CD14-positive monocyte (primary cell): ENCODE measurements around the gene PFDN5. TPM values are rescaled to one million over a fixed set of nuclear protein-coding genes. Genes with fewer than 3 reads are reported as not detected.
A peak's percentile ranks its signal among the peaks of the same experiment; 100 is the strongest.

ENCODE experiments used
- DNase-seq, 3 donors: peaks; one replicate each; pipeline ENCODE4 v3.0.0-alpha.2; 2011 to 2022
- H2AFZ ChIP-seq: 2 replicates; pipeline ENCODE4 v1.6.0; 2012; ENCODE audit warnings: mild to moderate bottlenecking, low read depth, low read length, inconsistent platforms; ENCODE audit not compliant: insufficient read depth, poor library complexity, severe bottlenecking
- H3K27ac ChIP-seq, 2 donors: 1 replicate in 1 of 2; 2 replicates in 1 of 2; pipeline ENCODE4 v1.5.1; 2012 to 2013; ENCODE audit warnings: low read length in 2 of 2, control low read depth in 1 of 2, inconsistent platforms in 1 of 2, low read depth in 1 of 2, mild to moderate bottlenecking in 1 of 2
- H3K27me3 ChIP-seq, 2 donors: one replicate each; pipeline versions ENCODE4 v1.6.0 to v1.6.1; 2011 to 2013; ENCODE audit warnings: low read length in 2 of 2; ENCODE audit not compliant: control insufficient read depth in 2 of 2, insufficient read depth in 2 of 2
- H3K36me3 ChIP-seq, 2 donors: replicated peaks in 1 of 2; 1 replicate in 1 of 2; 2 replicates in 1 of 2; pipeline versions ENCODE4 v1.5.1 to v1.6.1; 2012 to 2013; ENCODE audit warnings: low read length in 2 of 2, control low read depth in 1 of 2, inconsistent platforms in 1 of 2, mild to moderate bottlenecking in 1 of 2; ENCODE audit not compliant: insufficient read depth in 2 of 2, control insufficient read depth in 1 of 2
- H3K4me1 ChIP-seq, 2 donors: 1 replicate in 1 of 2; 2 replicates in 1 of 2; pipeline versions ENCODE4 v1.5.1 to v1.6.1; 2012 to 2013; ENCODE audit warnings: low read length in 2 of 2, control low read depth in 1 of 2, inconsistent platforms in 1 of 2, mild to moderate bottlenecking in 1 of 2, moderate library complexity in 1 of 2; ENCODE audit not compliant: insufficient read depth in 2 of 2, control insufficient read depth in 1 of 2
- H3K4me2 ChIP-seq: replicated peaks from 2 replicates; pipeline ENCODE3; 2012; ENCODE audit warnings: low read length, moderate library complexity, mild to moderate bottlenecking; ENCODE audit not compliant: poor library complexity, severe bottlenecking; ENCODE audit errors: extremely low read depth
- H3K4me3 ChIP-seq, 3 experiments: fragments of 200-600 bp in 1 of 3; sonication (generic) in 1 of 3; replicated peaks in 1 of 3; 1 replicate in 2 of 3; 2 replicates in 1 of 3; pipeline ENCODE4 v1.5.1; 2011 to 2013; ENCODE audit warnings: low read length in 3 of 3, mild to moderate bottlenecking in 3 of 3, control low read depth in 2 of 3, low read depth in 2 of 3, inconsistent platforms in 1 of 3, moderate library complexity in 1 of 3
- H3K79me2 ChIP-seq: 2 replicates; pipeline ENCODE4 v1.6.0; 2012; ENCODE audit warnings: mild to moderate bottlenecking, control low read depth, inconsistent platforms, low read length, moderate library complexity; ENCODE audit not compliant: insufficient read depth
- H3K9ac ChIP-seq: 2 replicates; pipeline ENCODE4 v1.6.0; 2017; ENCODE audit warnings: low read length, mild to moderate bottlenecking; ENCODE audit not compliant: insufficient read depth, poor library complexity, severe bottlenecking
- H3K9me3 ChIP-seq, 2 donors: replicated peaks in 1 of 2; 1 replicate in 1 of 2; 2 replicates in 1 of 2; pipeline versions ENCODE4 v1.5.1 to v1.6.1; 2012 to 2013; ENCODE audit warnings: low read length in 2 of 2, control low read depth in 1 of 2; ENCODE audit not compliant: control insufficient read depth in 1 of 2, insufficient read depth in 1 of 2
- H4K20me1 ChIP-seq: 2 replicates; pipeline ENCODE4 v1.6.0; 2012; ENCODE audit warnings: mild to moderate bottlenecking, low read length, control low read depth, moderate library complexity; ENCODE audit not compliant: insufficient read depth
- H3K27ac Mint-ChIP-seq, 7 donors: one replicate each; pipeline ENCODE4 v1.8.0; 2020; ENCODE audit warnings: mild to moderate bottlenecking in 7 of 7, mixed read lengths in 7 of 7, moderate library complexity in 6 of 7, inconsistent platforms in 2 of 7
- H3K27me3 Mint-ChIP-seq, 3 donors: one replicate each; pipeline ENCODE4 v1.8.0; 2021 to 2022; ENCODE audit warnings: low read depth in 3 of 3, mild to moderate bottlenecking in 3 of 3, mixed read lengths in 3 of 3, moderate library complexity in 3 of 3, inconsistent platforms in 1 of 3
- H3K36me3 Mint-ChIP-seq, 2 donors: one replicate each; pipeline ENCODE4 v1.8.0; 2020; ENCODE audit warnings: mixed read lengths in 2 of 2, inconsistent platforms in 1 of 2, mild to moderate bottlenecking in 1 of 2
- H3K4me1 Mint-ChIP-seq: one replicate; pipeline ENCODE4 v1.8.0; 2020; ENCODE audit warnings: mild to moderate bottlenecking, mixed read lengths
- H3K4me3 Mint-ChIP-seq, 2 donors: one replicate each; pipeline ENCODE4 v1.8.0; 2020; ENCODE audit warnings: mild to moderate bottlenecking in 2 of 2, mixed read lengths in 2 of 2, moderate library complexity in 1 of 2
- H3K9me3 Mint-ChIP-seq, 7 donors: one replicate each; pipeline ENCODE4 v1.8.0; 2020 to 2022; ENCODE audit warnings: mixed read lengths in 7 of 7, mild to moderate bottlenecking in 6 of 7, moderate library complexity in 6 of 7, inconsistent platforms in 2 of 7
- WGBS: methylation state at CpG from one replicate; pipeline ENCODE4 v1.1.5; 2013; ENCODE audit warnings: missing lambda C conversion rate; ENCODE audit not compliant: insufficient coverage; 5-methylcytosine and 5-hydroxymethylcytosine counted together
- intact Hi-C, 2 donors: fragments of 100-400 bp; cut with micrococcal nuclease; formaldehyde crosslinking; loops; one replicate each; pipeline versions ENCODE4 v1.15.0 to v1.15.1; 2023
- polyA plus RNA-seq, 3 donors: library from polyadenylated mRNA; depleted of rRNA in 1 of 3; unstranded in 2 of 3; stranded (reverse) in 1 of 3; fragments of 300-500 nt in 2 of 3; fragments of >200 nt in 1 of 3; fragmentation: Illumina TruSeq in 2 of 3; gene quantifications; 1 replicate in 2 of 3; 2 replicates in 1 of 3; pipeline ENCODE4 v1.2.3, GENCODE V29; 2012 to 2021
- TF ChIP-seq, protein P1 (sequence below): fragments of 200-600 bp; IDR thresholded peaks from one replicate; pipeline ENCODE4 v1.8.0; 2022; ENCODE audit warnings: antibody characterized with exemption, mild to moderate bottlenecking

PFDN5 gene
- polyA plus RNA-seq, 3 donors: 1,474 to 2,196 (median 1,751) TPM

DNA sequence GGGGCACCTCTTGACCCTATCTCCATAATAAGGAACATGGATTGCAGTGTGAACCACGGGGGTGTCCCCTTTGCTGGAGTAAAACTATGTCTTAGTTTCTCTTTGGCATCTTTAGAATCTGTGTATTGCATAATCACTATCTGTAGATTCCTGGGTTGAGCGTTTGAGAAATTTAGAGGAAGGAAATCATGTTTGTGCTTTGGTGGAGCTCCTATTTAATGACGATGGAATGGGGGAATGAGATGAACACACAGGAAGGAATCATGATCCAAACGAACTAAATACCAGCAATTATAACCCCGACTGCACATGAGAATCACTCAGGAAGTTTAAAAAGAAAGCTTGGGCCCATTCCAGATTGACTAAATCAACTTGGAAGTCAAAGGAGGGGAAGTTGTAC is 2.8 kb downstream of the PFDN5 start:
- H3K4me3 Mint-ChIP-seq: peak overlapping the region; percentile 39 to 99
- peak overlapping the region; percentile 96 for H3K4me2 ChIP-seq
- intact Hi-C loops: loop anchor here in 1 of 2 donors (2.0 to 5.0 kb wide), 3 partner anchors 23 to 154 kb away; partner anchors contain the start of genes AAAS and PCBP2

DNA sequence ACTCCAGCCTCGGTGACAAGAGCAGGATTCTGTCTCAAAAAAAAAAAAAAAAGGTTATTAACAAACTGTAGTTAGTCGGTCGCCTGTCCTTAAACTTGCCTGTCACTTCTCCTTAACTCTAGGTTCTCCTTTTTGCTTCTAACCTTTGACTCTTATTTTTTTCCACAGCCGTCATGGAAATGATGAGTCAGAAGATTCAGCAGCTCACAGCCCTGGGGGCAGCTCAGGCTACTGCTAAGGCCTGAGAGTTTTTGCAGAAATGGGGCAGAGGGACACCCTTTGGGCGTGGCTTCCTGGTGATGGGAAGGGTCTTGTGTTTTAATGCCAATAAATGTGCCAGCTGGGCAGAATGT is 3.7 kb downstream of the PFDN5 start:
- no peaks in the 10 kb centered on the region for H3K9me3 ChIP-seq
- no peak overlapping the region for H2AFZ ChIP-seq
- Mint-ChIP-seq H3K4me3 (peak overlapping the region; percentile 98 to 99), H3K4me1 (peaks cover 78% of the 10 kb centered on the region), H3K36me3 (peaks cover 21 to 54% of the 10 kb centered on the region in 2 donors), H3K27ac (peak overlapping the region; percentile 99 to 100 (median 99)), H3K27me3 (no peaks in the 10 kb centered on the region), H3K9me3 (peaks cover 0 to 3% (median 0%) of the 10 kb centered on the region in 7 donors)
- 17% methylated on average over 2 of the region's 5 CpGs for WGBS
- peaks cover 55 to 63% of the 10 kb centered on the region in 2 donors for H3K4me1 ChIP-seq
- DNase-seq: peak; percentile 90 to 97 (median 95)
- H3K79me2 ChIP-seq: peaks cover 58% of the 10 kb centered on the region
- H3K27me3 ChIP-seq: no peaks in the 10 kb centered on the region
- H3K27ac ChIP-seq: peak overlapping the region; percentile 97
- intact Hi-C loops: loop anchor here in 1 of 2 donors (2.0 to 5.0 kb wide), 3 partner anchors 22 to 153 kb away; partner anchors contain the start of genes AAAS and PCBP2
- peaks cover 23 to 28% of the 10 kb centered on the region in 2 donors for H3K36me3 ChIP-seq
- TF ChIP-seq, protein P1, sequence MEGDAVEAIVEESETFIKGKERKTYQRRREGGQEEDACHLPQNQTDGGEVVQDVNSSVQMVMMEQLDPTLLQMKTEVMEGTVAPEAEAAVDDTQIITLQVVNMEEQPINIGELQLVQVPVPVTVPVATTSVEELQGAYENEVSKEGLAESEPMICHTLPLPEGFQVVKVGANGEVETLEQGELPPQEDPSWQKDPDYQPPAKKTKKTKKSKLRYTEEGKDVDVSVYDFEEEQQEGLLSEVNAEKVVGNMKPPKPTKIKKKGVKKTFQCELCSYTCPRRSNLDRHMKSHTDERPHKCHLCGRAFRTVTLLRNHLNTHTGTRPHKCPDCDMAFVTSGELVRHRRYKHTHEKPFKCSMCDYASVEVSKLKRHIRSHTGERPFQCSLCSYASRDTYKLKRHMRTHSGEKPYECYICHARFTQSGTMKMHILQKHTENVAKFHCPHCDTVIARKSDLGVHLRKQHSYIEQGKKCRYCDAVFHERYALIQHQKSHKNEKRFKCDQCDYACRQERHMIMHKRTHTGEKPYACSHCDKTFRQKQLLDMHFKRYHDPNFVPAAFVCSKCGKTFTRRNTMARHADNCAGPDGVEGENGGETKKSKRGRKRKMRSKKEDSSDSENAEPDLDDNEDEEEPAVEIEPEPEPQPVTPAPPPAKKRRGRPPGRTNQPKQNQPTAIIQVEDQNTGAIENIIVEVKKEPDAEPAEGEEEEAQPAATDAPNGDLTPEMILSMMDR: no peak
- H4K20me1 ChIP-seq: peaks cover 6% of the 10 kb centered on the region
- H3K9ac ChIP-seq: peak overlapping the region; percentile 70
- peak overlapping the region; percentile 96 for H3K4me2 ChIP-seq
- peak overlapping the region; percentile 78 to 96 (median 90) for H3K4me3 ChIP-seq

More for the DNA sequence above, 2.8 kb downstream of the PFDN5 start:
- peaks cover 18 to 29% of the 10 kb centered on the region in 2 donors for H3K36me3 ChIP-seq
- TF ChIP-seq, protein P1: no peak
- DNase-seq: peak; percentile 61 to 89 (median 81)
- H3K79me2 ChIP-seq: peaks cover 58% of the 10 kb centered on the region
- H3K4me1 Mint-ChIP-seq: peaks cover 71% of the 10 kb centered on the region
- no peak overlapping the region for H2AFZ ChIP-seq
- H3K4me3 ChIP-seq: peak overlapping the region; percentile 10 to 96 (median 14)
- no CpG with 5 or more reads among the region's 5 CpGs for WGBS
- peaks cover 55 to 63% of the 10 kb centered on the region in 2 donors for H3K4me1 ChIP-seq
- H3K27me3 Mint-ChIP-seq: peaks cover 0 to 1% (median 0%) of the 10 kb centered on the region in 3 donors
- H3K9me3 ChIP-seq: no peaks in the 10 kb centered on the region
- H3K27me3 ChIP-seq: no peaks in the 10 kb centered on the region
- peaks cover 6% of the 10 kb centered on the region for H4K20me1 ChIP-seq
- peak overlapping the region; percentile 67 for H3K9ac ChIP-seq
- H3K27ac Mint-ChIP-seq: peak overlapping the region; percentile 99 to 100 (median 99)
- peaks cover 0 to 2% (median 0%) of the 10 kb centered on the region in 7 donors for H3K9me3 Mint-ChIP-seq
- H3K36me3 Mint-ChIP-seq: peaks cover 22 to 50% of the 10 kb centered on the region in 2 donors
- peak overlapping the region; percentile 97 for H3K27ac ChIP-seq
